ENCODE data around the gene AP2A1.
"Not testable (repeated sequence)": the region's sequence is repeated elsewhere in the genome, so short reads cannot be mapped to it uniquely, and the experiment has no call there.

Gene AP2A1

DNA sequence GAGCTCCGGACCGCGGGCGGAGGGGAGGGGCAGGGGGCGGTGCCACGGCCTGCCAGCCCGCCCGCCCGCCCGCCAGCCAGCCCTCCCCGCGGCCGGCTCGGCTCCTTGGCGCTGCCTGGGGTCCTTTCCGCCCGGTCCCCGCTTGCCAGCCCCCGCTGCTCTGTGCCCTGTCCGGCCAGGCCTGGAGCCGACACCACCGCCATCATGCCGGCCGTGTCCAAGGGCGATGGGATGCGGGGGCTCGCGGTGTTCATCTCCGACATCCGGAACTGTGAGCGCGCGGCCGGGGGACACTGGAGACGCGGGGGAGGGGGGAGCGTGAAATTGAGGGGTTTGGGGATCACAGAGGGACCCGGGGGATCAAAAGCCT lies at the start of gene AP2A1:
Gene AP2A1 (plus strand): TSS at position 72 of the 370 bp plus-strand sequence. CDS start 133 bp downstream, at position 205.
- TF ChIP-seq, protein P1, sequence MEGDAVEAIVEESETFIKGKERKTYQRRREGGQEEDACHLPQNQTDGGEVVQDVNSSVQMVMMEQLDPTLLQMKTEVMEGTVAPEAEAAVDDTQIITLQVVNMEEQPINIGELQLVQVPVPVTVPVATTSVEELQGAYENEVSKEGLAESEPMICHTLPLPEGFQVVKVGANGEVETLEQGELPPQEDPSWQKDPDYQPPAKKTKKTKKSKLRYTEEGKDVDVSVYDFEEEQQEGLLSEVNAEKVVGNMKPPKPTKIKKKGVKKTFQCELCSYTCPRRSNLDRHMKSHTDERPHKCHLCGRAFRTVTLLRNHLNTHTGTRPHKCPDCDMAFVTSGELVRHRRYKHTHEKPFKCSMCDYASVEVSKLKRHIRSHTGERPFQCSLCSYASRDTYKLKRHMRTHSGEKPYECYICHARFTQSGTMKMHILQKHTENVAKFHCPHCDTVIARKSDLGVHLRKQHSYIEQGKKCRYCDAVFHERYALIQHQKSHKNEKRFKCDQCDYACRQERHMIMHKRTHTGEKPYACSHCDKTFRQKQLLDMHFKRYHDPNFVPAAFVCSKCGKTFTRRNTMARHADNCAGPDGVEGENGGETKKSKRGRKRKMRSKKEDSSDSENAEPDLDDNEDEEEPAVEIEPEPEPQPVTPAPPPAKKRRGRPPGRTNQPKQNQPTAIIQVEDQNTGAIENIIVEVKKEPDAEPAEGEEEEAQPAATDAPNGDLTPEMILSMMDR (IDR thresholded peaks at IDR 0.05; ENCODE audit: low read length, missing control alignments), result no peak
- H3K4me3 ChIP-seq (replicated peaks; ENCODE audit: low read depth, low read length), result peak within 1 kb of the TSS; percentile 94
- no peak for DNase-seq (ENCODE audit: low read depth)

- peak; percentile 67 for DNase-seq (ENCODE audit: low read depth)
- no peak overlapping the region for H3K4me3 ChIP-seq (replicated peaks; ENCODE audit: low read depth, low read length)
- TF ChIP-seq, protein P1 (IDR thresholded peaks at IDR 0.05; ENCODE audit: low read length, missing control alignments), result no peak
Observed at GRCh38 chr19:49718511-49718910, 48.3 kb upstream of the AP2A1 start.

DNA sequence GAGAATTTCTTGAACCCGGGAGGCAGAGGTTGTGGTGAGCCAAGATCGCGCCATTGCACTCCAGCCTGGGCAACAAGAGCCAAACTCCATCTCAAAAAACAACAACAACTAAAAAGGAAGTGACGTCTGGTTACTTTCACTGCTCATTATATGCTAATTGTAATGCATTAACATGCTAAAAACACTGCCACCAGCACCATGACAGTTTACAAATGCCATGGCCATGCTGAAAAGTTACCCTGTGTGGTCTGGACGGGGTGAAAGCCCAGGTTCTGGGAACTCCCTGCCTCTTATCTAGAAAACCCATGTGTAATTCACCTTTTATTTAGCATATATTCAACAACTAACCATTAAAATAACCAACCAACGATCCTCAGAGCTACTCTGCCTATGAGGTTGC lies 47.8 kb upstream of the AP2A1 start:
- TF ChIP-seq, protein P1 (IDR thresholded peaks at IDR 0.05; ENCODE audit: low read length, missing control alignments), result no peak
- no peak overlapping the region for H3K4me3 ChIP-seq (replicated peaks; ENCODE audit: low read depth, low read length)
- DNase-seq (ENCODE audit: low read depth), result no peak

DNA sequence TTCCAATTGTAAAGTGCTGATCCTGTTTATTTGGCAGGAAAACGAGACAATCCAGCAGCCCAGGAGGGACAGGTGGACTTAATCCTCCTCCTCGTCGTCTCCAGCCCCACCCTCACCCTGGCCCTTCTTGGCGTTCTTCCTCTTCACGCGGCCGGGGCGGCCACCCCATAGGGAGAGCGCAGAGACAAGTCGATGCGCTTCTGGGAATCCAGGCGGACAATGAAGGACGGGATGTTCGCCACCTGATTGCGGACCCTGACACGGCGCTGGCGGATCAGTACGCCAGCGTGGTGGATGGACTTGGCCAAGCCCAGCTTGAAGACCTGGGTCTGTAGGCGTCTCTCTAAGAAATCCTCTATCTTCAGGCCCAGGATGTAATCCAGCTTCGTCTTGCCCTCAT lies 47.4 kb upstream of the AP2A1 start:
- DNase-seq (ENCODE audit: low read depth); H3K4me3 ChIP-seq (replicated peaks; ENCODE audit: low read depth, low read length): not testable (repeated sequence)

- TF ChIP-seq, protein P1 (IDR thresholded peaks at IDR 0.05; ENCODE audit: low read length, missing control alignments), result no peak
- no peak overlapping the region for H3K4me3 ChIP-seq (replicated peaks; ENCODE audit: low read depth, low read length)
- peak; percentile 77 for DNase-seq (ENCODE audit: low read depth)
Observed at GRCh38 chr19:49727217-49728030, 39.4 kb upstream of the AP2A1 start.

DNA sequence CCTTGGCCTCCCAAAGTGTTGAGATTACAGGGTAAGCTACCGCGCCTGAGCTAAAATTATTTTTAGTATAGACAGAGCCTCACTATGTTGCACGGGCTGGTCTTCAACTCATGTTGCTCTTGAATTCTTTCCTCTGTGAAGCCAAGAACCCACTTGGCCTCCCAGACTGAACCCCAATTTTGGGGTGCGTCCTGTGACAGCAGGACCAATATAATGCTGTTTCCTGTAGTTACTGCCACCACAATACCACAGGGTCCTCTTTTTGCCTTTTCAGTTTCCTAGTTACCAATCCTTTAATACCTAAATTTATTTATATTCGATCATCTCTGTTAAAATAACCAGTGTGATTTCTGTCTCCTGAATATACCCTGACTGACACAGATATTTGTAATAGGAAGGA lies 36.6 kb upstream of the AP2A1 start:
- DNase-seq (ENCODE audit: low read depth), result no peak
- no peak overlapping the region for H3K4me3 ChIP-seq (replicated peaks; ENCODE audit: low read depth, low read length)
- TF ChIP-seq, protein P1 (IDR thresholded peaks at IDR 0.05; ENCODE audit: low read length, missing control alignments), result no peak

DNA sequence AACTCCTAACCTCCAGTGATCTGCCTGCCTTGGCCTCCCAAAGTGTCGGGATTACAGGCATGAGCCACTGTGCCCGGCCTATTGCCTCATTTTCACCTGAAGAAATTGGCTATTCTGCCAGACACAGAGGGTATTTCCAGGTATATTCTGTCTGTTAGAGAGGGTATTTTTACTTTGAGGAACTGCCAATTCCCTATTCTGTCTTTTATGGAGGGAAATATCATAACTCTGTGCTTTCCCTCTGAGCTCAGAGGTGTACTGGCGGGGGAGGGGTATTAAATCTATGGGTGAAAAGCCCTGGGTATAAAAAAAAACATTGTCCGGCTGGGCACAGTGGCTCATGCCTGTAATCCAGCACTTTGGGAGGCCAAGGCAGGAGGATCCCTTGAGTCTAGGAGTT lies 28.5 kb upstream of the AP2A1 start:
- TF ChIP-seq, protein P1 (IDR thresholded peaks at IDR 0.05; ENCODE audit: low read length, missing control alignments), result no peak
- no peak for DNase-seq (ENCODE audit: low read depth)
- H3K4me3 ChIP-seq (replicated peaks; ENCODE audit: low read depth, low read length), result no peak overlapping the region

Measured in fibroblast of pulmonary artery (primary cell).